ENCODE measurements around the gene BRCC3.
"Not testable (repeated sequence)": the region's sequence is repeated elsewhere in the genome, so short reads cannot be mapped to it uniquely, and the experiment has no call there.

- TF ChIP-seq, protein P1, sequence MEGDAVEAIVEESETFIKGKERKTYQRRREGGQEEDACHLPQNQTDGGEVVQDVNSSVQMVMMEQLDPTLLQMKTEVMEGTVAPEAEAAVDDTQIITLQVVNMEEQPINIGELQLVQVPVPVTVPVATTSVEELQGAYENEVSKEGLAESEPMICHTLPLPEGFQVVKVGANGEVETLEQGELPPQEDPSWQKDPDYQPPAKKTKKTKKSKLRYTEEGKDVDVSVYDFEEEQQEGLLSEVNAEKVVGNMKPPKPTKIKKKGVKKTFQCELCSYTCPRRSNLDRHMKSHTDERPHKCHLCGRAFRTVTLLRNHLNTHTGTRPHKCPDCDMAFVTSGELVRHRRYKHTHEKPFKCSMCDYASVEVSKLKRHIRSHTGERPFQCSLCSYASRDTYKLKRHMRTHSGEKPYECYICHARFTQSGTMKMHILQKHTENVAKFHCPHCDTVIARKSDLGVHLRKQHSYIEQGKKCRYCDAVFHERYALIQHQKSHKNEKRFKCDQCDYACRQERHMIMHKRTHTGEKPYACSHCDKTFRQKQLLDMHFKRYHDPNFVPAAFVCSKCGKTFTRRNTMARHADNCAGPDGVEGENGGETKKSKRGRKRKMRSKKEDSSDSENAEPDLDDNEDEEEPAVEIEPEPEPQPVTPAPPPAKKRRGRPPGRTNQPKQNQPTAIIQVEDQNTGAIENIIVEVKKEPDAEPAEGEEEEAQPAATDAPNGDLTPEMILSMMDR (IDR thresholded peaks at IDR 0.05): not testable (repeated sequence)
- TF ChIP-seq POLR2A (IDR thresholded peaks at IDR 0.05): not testable (repeated sequence)
Measured at GRCh38 chrX:155148166-155148565, 76.9 kb downstream of the BRCC3 start.

All from testis (tissue), 2 donors.